ENCODE measurements around the gene DCP1A. TPM values are rescaled to one million over a fixed set of nuclear protein-coding genes. Genes with fewer than 3 reads are reported as not detected.

Gene DCP1A
- total and polyA plus RNA-seq, 2 of the 13 experiments (the other 11 are each of a cell fraction or from before 2014, with no cell fraction given), result 14.2 to 41.2 TPM

- TF ChIP-seq PAXIP1 (CRISPR knock-in tag; conservative IDR thresholded peaks at IDR 0.05), result no peak; the same call in 1 of the 2 replicates
- no peak for TF ChIP-seq ETV5 (CRISPR knock-in tag; IDR thresholded peaks at IDR 0.05; ENCODE audit: borderline replicate concordance)
- peak; percentile 56; the same call in 1 of the 2 replicates for TF ChIP-seq FOXK1 (CRISPR knock-in tag; IDR thresholded peaks at IDR 0.05; ENCODE audit: borderline replicate concordance, low read depth)
- no peak for TF ChIP-seq U2AF2 (IDR thresholded peaks at IDR 0.05; ENCODE audit: low read depth, low read length)
- TF ChIP-seq CHCHD3 (CRISPR knock-in tag; IDR thresholded peaks at IDR 0.05), result no peak
- TF ChIP-seq ISX (CRISPR knock-in tag; conservative IDR thresholded peaks at IDR 0.05), result no peak
- no peak for TF ChIP-seq ZNF597 (CRISPR knock-in tag; IDR thresholded peaks at IDR 0.05)
- no peak for TF ChIP-seq ZNF235 (CRISPR knock-in tag; IDR thresholded peaks at IDR 0.05; ENCODE audit: borderline replicate concordance)
- TF ChIP-seq RERE (CRISPR knock-in tag; IDR thresholded peaks at IDR 0.05; ENCODE audit: low read depth), result no peak; the same call in 1 of the 2 replicates
- TF ChIP-seq KLF15 (CRISPR knock-in tag; IDR thresholded peaks at IDR 0.05; ENCODE audit: borderline replicate concordance), result no peak
- TF ChIP-seq FOXA3 (CRISPR knock-in tag; IDR thresholded peaks at IDR 0.05), result peak; percentile 59
- no peak for TF ChIP-seq HBP1 (CRISPR knock-in tag; IDR thresholded peaks at IDR 0.05; ENCODE audit: low read depth)
- no peak for TF ChIP-seq TEF (CRISPR knock-in tag; IDR thresholded peaks at IDR 0.05)
- no peak for TF ChIP-seq ZNF577 (CRISPR knock-in tag; IDR thresholded peaks at IDR 0.05; ENCODE audit: borderline replicate concordance, low read depth)
- peak; percentile 76 for TF ChIP-seq BCL6 (CRISPR knock-in tag; IDR thresholded peaks at IDR 0.05)
These were observed 77.2 kb downstream of the DCP1A start (continued) for GRCh38 chr3:53269888-53270880.
